CD4-positive, alpha-beta T cell treated with Interleukin-21 for 1 hour (primary cell): Measurements from ENCODE around the gene ITPR2.
A peak's percentile ranks its signal among the peaks of the same experiment; 100 is the strongest.

Source experiments
- DNase-seq: peaks from one replicate; pipeline ENCODE4 v3.0.0-alpha.2; 2020

ITPR2 gene

DNA sequence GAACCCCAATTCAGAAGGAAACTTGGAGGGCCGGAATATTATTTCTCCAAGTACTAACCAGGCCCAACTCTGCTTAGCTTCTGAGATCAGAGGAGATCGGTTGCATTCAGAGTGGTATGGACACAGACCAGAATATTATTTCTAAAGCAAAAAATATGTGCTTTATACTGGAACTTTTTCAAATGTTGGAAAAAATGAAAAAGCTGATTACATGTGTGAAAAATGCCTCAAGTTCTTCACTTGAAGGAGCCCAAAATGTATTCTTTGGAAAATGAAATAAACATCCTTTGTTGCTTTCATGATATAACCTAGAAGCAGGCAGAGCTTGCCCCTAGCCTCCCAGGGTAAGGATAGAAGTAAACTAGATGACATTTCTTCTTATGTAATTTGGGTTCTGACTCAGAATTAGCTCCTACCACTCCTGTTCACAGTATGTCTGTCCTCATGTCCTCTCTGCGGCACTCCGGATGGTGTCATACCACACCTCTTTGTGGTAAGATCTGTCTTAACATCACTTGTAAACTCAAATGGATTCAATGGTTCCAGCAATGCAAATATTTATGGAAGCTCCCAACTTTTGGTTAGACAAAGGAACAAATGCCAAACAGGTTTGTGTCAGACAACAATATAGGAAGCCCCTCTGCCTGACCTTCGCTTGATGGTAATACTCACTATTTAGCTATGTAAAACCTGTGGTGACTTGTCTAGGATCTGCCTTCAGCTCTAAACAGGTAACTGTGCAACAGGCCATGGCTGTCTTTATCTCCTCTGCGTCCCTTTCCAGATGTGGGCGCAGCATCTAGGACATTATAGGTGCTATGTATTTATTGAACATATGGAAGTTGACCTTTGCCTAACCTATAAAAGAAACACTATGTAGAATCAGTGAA, 459.1 kb downstream of the ITPR2 start:
- no peak for DNase-seq

- DNase-seq: no peak
Observed at GRCh38 chr12:26372866-26373265, 460.1 kb downstream of the ITPR2 start.

DNA sequence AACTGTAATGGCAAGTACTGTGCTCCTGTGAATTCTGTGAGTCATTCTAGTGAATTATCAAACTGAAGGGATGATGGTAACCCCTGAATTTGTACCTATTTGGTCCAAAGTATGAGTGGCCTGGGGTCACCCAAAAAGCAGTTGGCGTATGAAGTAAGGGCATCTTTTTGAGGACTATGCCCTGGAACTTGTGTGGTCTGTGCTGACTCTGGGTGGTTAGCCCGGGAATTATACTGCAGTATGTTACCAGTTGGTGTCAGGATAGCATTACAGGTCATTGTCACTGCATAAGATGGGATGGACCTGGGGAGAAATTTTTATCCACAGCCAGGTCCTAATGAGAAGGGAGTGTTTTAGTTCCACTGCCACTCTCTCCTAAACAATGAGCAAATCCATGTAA, 462.9 kb downstream of the ITPR2 start:
- DNase-seq: no peak

DNA sequence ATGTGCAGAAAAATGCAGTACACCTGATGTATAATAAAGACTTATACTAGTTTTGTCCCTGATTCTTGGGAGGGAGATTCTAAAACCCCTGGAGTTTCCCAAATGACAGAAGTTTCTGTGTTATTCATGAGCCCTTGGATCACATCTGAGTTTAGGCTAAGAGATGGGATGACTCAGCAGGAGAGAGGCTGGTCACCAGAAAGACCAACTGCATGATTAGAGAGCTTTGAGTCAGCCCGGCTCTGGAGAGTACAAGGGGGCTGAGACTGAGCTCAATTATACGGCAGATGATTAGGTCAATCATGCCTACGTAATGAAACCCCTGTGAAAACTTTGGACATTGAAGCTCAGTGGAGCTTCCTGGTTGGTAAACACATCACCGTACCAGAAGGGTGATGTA, 463.4 kb downstream of the ITPR2 start:
- no peak for DNase-seq

- DNase-seq: no peak
Observed at GRCh38 chr12:26367991-26368730, 464.8 kb downstream of the ITPR2 start.

DNA sequence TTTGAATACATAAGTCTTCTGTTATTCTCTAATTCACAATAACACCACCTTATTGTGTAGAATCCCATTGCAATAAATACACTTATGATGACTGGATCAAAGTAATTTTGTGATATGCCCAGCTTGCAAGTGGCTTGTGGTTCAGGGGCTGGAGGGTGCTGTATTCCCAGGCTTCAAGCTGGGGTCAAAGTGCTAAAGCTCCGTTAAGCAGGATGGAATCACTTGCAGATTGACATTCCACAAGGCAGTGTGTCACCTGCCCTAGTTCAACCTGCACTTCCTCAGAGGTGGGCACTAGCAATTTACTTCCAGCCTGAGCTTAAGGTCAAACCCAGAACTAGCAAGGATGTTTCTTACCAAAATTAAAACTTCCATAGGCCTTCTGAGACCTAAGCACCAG, 471.0 kb downstream of the ITPR2 start:
- DNase-seq: no peak

DNA sequence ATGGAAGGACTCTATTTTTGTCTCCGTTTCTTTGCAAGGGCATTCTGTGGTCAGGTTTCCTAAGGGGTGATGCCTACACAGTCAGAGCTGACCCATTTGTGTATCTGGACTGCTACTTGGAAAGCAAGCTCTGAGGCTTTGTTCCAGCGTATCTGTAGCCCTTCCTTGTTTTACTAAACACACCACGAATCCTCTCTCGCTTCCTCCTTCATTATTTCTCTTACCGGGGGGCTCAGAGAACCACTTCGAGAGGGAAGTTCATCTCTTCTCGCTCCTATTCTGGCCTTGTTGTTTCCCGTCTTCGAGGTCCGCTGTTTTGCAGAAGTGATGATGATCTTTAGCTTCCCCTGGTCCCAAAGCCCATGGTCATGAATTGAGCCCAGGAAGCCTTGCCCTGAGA, 472.9 kb downstream of the ITPR2 start:
- DNase-seq: no peak

DNA sequence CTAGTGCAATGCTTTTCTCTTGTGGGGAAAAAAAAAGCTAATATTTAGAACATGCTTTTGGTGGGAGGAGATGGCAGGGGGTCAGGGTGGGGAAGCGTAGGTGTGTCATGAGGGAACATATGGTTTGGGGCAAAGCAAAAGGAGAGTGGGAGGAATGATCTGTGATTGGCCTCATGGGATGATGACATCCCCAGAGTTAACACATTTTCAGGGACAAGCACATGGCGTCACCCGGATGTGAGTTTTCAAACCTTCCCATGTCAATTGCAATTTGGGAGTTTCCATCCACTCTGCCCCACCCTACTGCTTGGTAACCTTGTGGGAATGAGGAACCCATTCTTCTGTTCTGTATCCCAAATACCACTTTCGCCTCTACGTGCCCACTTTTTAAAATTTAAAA, 473.4 kb downstream of the ITPR2 start:
- DNase-seq: no peak

- no peak for DNase-seq
Observed at GRCh38 chr12:26358651-26359050, 474.3 kb downstream of the ITPR2 start.

GRCh38 chr12:26347300-26347699, 485.7 kb downstream of the ITPR2 start:
- DNase-seq: no peak

GRCh38 chr12:26346736-26347135, 486.3 kb downstream of the ITPR2 start:
- no peak for DNase-seq

DNA sequence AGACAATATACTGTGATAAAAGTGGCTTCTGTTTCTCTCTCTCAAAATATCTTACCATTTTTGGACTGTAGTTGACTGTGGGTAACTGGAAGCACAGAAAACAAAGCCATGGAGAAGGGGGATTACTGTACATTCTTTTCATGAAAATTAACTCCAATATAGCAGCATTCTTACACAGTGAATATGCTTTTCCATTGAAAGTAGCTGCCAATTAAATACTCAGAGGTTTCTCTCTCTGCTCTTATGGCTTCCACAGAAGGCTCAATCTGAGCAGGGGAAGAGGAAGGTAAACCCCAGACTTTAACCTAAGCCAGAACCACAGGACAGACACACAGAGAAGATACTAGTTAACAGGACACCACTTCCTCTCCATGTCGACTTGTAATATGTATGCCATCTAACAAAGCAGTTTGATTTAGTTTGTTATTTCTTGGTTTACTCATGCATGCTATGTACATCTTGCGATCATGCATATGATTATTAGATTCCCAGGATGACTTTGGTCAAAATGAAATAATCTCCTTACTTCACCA, 487.5 kb downstream of the ITPR2 start:
- no peak for DNase-seq

DNA sequence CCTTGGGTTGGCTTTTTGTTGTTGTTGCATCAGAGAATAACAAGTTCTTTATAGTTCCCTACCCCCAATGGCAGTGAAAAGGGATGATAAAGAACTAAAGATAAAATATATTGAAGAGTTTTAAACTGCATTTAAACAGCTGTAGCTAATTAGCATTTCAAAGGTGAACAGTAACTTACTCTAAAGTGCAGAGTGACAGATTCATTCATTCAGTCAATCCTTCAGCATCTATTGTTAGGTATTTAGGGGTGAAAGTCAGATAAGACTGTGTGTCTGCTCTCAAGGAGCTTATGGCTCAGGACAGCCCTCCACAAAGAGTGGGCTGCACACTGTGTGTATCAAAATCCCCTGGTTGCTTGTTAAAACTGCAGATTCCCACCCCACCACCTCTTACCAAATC, 491.5 kb downstream of the ITPR2 start:
- DNase-seq: no peak

- DNase-seq: peak; percentile 4
Observed at GRCh38 chr12:26340649-26341048, 492.3 kb downstream of the ITPR2 start.

- no peak for DNase-seq
Observed at GRCh38 chr12:26339976-26340375, 493.0 kb downstream of the ITPR2 start.

GRCh38 chr12:26338586-26339572, 494.1 kb downstream of the ITPR2 start:
- no peak for DNase-seq

GRCh38 chr12:26335651-26336050, 497.3 kb downstream of the ITPR2 start:
- no peak for DNase-seq

DNA sequence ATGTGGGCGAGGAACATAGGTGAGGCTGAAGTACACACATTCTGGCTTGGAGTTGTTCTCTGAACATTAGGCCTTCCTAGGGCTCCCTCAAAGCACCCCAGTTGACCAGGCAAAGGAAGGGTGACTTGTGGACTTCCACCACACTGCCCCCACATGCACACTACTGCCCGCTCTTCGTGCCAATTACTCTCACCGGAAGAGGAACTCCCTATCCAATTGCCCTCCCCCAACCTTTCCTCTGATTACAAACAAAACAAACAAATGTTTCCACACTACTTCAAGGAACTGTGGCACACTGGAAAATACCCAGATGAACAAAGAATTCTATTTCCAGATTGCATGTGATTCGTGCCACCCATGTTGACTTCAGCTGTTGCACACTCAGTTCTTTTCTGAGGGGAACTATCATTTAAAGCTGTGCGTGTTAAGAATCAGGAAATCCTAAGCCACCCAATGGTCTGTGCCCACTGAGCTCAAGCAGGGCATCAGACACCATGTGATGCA, 498.3 kb downstream of the ITPR2 start:
- no peak for DNase-seq

DNA sequence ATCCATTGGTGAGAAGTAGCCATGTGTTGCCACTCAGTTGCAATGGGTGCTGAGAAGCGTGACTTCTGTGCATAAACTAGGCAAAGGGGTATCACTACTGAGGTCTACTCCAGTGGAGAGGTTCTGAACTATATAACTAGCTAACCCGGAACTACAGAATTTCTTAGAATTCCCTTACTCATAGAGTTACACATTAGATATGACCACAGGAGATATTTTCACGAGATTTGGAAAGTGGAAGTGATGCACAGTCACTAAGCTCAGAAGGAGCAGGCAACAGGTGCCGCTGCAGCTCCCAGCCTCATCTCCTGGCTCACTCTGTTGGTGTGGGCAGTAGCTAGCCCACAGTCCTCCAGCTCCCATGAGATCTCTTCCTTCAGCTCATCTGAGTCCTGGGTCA, 501.0 kb downstream of the ITPR2 start:
- DNase-seq: no peak

GRCh38 chr12:26331136-26331535, 501.9 kb downstream of the ITPR2 start:
- DNase-seq: no peak

DNA sequence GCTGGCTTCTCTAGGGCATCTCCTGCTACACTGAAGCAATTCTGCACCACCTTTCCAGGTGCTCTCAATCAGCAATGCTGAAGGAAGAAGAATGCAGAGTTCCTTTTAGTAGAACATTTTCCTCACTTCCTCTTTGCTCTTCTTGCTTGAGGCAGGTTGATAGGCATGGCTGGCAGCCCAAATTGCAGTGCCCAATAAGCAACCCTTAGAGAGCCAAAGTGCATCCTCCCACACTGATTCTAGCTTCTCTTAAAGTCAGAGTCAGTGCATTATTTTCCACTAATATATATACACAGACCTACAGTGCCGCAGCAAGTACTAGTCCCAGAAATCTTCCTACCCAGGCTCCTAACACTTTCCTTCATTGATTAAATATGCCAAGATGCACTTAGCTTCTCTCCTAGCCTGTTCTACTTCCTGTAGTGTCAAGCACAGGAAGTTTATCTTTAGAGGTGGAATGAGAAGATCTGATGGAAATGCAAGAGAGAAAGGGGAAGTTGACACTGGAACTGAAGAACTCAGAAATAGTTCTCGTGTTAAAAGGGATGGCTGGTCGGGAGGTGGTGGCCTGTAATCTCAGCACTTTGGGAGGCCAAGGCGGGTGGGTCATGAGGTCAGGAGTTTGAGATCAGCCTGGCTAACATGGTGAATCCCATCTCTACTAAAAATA, 504.9 kb downstream of the ITPR2 start:
- no peak for DNase-seq

DNA sequence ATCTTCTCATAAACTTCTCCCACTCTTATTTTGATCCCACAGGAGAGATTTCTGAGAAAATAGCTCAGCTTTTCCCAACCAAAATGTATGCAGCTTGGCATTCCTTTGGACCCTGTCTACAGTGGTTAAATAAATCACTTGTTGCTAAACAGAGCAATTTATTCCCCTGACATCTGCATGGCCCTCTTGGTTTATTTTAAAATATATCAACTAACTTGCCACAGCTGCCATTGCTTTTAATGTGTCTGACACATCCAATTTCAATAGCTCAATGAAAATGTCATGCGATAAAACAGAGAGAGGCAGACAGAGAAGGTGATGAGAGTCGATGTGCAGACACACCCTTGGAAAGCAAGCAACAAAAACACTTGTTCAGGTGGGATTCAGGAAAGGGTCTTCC, 509.3 kb downstream of the ITPR2 start:
- DNase-seq: no peak
